Body of pancreas (tissue), 4 donors: ENCODE results near the gene FLAD1.

Source experiments
- CTCF ChIP-seq, 7 experiments: fragments of 450-650 bp in 4 of 7; fragments of 200-600 bp in 3 of 7; sonication (generic) in 3 of 7; IDR thresholded peaks; one replicate each; pipeline ENCODE4 v1.5.1; 2016 to 2019; ENCODE audit warnings: antibody characterized with exemption in 7 of 7
- POLR2A ChIP-seq, 3 donors: fragments of 450-650 bp; IDR thresholded peaks; one replicate each; pipeline ENCODE4 v1.6.1; 2016; ENCODE audit warnings: antibody characterized with exemption in 3 of 3, mild to moderate bottlenecking in 2 of 3

- TF ChIP-seq CTCF (IDR thresholded peaks at IDR 0.05) (no peak), POLR2A (IDR thresholded peaks at IDR 0.05) (no peak)
Observed at GRCh38 chr1:154969246-154969645, 13.9 kb upstream of the FLAD1 start.
